ENCODE data around the gene POC1B. TPM values are rescaled to one million over a fixed set of nuclear protein-coding genes. Genes with fewer than 3 reads are reported as not detected.

Gene POC1B
- total and polyA plus RNA-seq, 5 donors, result 5.4 to 13.1 (median 8.1) TPM

DNA sequence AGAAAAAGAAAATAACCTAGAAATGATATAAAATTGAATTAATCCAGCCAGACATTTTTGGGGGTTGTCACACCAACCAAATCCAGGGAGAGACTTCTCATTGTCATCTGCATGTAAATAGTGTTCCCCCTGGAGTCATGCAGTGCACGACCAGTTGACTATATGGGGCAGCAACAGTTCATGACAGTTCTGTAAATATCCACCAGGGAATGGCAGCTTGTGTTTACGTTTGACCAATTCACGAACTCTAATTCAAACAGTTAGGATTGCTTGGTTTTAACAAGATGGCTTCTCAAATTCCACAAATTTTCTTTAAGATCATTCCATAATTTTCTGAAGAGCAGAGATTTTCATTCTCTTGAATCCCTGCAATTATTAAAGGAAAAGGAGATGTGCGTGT, 130.1 kb downstream of the POC1B start:
- H3K27ac ChIP-seq (ENCODE audit: low read length), result no peak overlapping the region
- DNase-seq, result no peak

DNA sequence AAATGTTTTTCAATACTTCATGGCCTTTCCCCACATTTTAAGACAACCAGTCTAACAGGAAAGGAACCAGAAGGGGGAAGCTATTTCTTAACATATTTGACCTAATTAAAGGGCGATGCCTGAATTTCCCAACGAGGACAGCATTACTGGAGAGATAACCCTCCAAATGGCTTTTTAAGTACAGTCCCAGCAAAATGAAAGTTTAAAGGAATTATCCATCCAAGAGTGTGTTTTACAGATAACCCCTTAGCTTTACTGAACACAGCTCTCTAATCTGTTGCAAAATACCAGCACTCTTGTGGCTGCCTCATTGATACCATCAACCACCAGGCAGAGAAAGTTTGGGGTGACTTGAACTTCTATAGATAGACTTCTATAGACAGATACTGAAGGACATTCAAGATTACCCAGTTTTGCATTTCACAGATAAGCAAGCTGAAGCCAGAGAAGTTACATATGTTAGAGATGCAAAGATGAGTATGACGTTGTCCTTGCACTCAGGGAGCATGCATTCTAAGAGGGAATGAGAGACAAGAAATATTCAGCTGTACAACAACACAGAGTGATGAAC, 132.2 kb downstream of the POC1B start:
- Histone ChIP-seq H3K4me1 (ENCODE audit: control insufficient read depth, insufficient read depth, low read length) (peaks cover 3% of the 10 kb centered on the region), H3K27me3 (ENCODE audit: control insufficient read depth, insufficient read depth) (no peaks in the 10 kb centered on the region), H3K9me3 (ENCODE audit: control insufficient read depth, low read length) (no peaks in the 10 kb centered on the region), H3K4me3 (ENCODE audit: low read length) (no peak overlapping the region), H3K27ac (ENCODE audit: low read length) (no peak overlapping the region)
- no peak for ATAC-seq
- 31% methylated on average over 3 of the region's 3 CpGs for WGBS
- DNase-seq, result no peak
- intact Hi-C loops (cut with DNase I), result no loop called here

More for the DNA sequence above, 130.1 kb downstream of the POC1B start:
- ATAC-seq, result no peak
- Histone ChIP-seq H3K27me3 (ENCODE audit: control insufficient read depth, insufficient read depth) (no peaks in the 10 kb centered on the region), H3K4me1 (ENCODE audit: control insufficient read depth, insufficient read depth, low read length) (no peaks in the 10 kb centered on the region), H3K9me3 (ENCODE audit: control insufficient read depth, low read length) (no peaks in the 10 kb centered on the region), H3K4me3 (ENCODE audit: low read length) (no peak overlapping the region)
- 74% methylated on average over 4 of the region's 4 CpGs for WGBS
- intact Hi-C loops (cut with DNase I), result no loop called here

DNA sequence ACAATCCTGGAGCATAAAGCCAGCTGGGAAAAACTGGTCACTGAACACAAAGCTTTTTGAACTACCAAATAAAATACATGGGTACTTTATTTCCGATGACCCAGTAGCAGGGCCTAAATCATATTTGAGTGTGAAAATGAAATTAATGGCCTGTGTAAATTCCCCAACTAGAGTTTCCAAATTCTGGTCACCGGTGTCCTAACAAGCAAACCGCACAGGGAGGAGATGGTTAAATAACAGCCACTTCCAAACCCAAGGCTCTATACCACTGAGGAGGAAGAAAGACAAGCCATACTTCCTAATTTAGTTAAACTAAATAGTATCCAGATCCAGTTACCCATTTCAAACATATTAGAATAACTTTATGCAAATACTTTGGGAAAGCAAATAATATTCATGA, 133.5 kb downstream of the POC1B start:
- intact Hi-C loops (cut with DNase I), result no loop called here
- 88% methylated on average over 3 of the region's 3 CpGs for WGBS
- DNase-seq (no peak), ATAC-seq (no peak)
- no peaks in the 10 kb centered on the region for H3K9me3 ChIP-seq (ENCODE audit: control insufficient read depth, low read length)
- no peak overlapping the region for H3K27ac ChIP-seq (ENCODE audit: low read length)
- H3K4me1 ChIP-seq (ENCODE audit: control insufficient read depth, insufficient read depth, low read length), result peaks cover 3% of the 10 kb centered on the region
- H3K4me3 ChIP-seq (ENCODE audit: low read length), result no peak overlapping the region
- H3K27me3 ChIP-seq (ENCODE audit: control insufficient read depth, insufficient read depth), result no peaks in the 10 kb centered on the region

GRCh38 chr12:89391726-89392336, 134.0 kb downstream of the POC1B start:
- intact Hi-C loops (cut with DNase I), result no loop called here
- H3K9me3 ChIP-seq (ENCODE audit: control insufficient read depth, low read length), result no peaks in the 10 kb centered on the region
- H3K27ac ChIP-seq (ENCODE audit: low read length), result no peak overlapping the region
- 95% methylated on average over 6 of the region's 6 CpGs for WGBS
- H3K27me3 ChIP-seq (ENCODE audit: control insufficient read depth, insufficient read depth), result no peaks in the 10 kb centered on the region
- no peak overlapping the region for H3K4me3 ChIP-seq (ENCODE audit: low read length)
- H3K4me1 ChIP-seq (ENCODE audit: control insufficient read depth, insufficient read depth, low read length), result peaks cover 3% of the 10 kb centered on the region
- DNase-seq, result no peak
- ATAC-seq, result no peak

DNA sequence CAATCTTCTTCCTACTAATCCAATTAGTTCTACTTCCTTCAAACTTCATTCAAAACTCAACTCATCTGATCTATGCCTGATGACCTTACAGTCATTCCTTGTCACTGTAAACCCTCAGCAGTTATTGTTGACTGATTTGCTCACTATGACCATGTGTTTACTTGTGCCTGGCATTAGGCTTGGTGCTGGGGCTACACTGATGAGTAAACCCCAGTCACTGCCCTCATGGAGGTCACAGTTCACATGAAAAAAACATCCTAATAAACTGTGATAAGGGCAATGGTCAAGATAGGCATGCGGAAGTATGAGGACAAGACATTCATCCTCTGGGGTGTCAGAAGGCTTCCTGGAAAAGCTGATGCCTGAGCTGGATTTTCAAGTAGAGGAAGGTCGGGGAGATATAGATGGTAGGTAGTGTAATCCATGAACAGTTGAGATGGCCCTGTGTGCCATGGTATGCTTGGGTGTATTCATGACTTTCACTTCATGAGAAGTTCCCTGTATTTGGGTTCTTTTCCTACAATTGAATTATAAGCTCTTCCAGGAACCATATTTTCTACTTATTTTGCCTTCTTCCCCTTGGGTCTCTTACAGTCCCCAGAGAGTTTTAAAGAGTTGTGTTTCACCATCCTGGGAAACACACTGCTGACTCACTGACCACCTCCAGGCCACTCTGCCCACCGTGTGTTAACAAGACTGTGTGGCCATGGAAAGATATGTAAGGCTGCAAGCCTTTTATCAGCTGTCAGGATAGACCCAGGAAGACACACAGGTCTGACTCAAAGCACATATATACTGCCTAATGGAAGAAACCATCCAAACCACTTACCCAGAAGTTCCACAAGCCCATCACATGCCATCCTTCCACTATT, 134.8 kb downstream of the POC1B start:
- WGBS, result 75% methylated on average over 3 of the region's 3 CpGs
- intact Hi-C loops (cut with DNase I), result no loop called here
- peak overlapping the region; percentile 88 for H3K27ac ChIP-seq (ENCODE audit: low read length)
- H3K4me1 ChIP-seq (ENCODE audit: control insufficient read depth, insufficient read depth, low read length), result peaks cover 3% of the 10 kb centered on the region
- no peaks in the 10 kb centered on the region for H3K9me3 ChIP-seq (ENCODE audit: control insufficient read depth, low read length)
- peak in 1 of 2 donors; percentile 36 for ATAC-seq
- no peaks in the 10 kb centered on the region for H3K27me3 ChIP-seq (ENCODE audit: control insufficient read depth, insufficient read depth)
- DNase-seq, result no peak
- H3K4me3 ChIP-seq (ENCODE audit: low read length), result no peak overlapping the region

GRCh38 chr12:89389755-89390661, 135.8 kb downstream of the POC1B start:
- ATAC-seq (peak; percentile 85 to 90), DNase-seq (no peak)
- 37% methylated on average over 6 of the region's 6 CpGs for WGBS
- intact Hi-C loops (cut with DNase I), result no loop called here
- Histone ChIP-seq H3K9me3 (ENCODE audit: control insufficient read depth, low read length) (no peaks in the 10 kb centered on the region), H3K4me1 (ENCODE audit: control insufficient read depth, insufficient read depth, low read length) (peaks cover 5% of the 10 kb centered on the region), H3K27ac (ENCODE audit: low read length) (peak overlapping the region; percentile 78), H3K4me3 (ENCODE audit: low read length) (no peak overlapping the region), H3K27me3 (ENCODE audit: control insufficient read depth, insufficient read depth) (no peaks in the 10 kb centered on the region)

GRCh38 chr12:89386138-89386537, 139.7 kb downstream of the POC1B start:
- ATAC-seq (no peak), DNase-seq (no peak)
- Histone ChIP-seq H3K27me3 (ENCODE audit: control insufficient read depth, insufficient read depth) (no peaks in the 10 kb centered on the region), H3K4me3 (ENCODE audit: low read length) (no peak overlapping the region), H3K9me3 (ENCODE audit: control insufficient read depth, low read length) (no peaks in the 10 kb centered on the region), H3K27ac (ENCODE audit: low read length) (no peak overlapping the region), H3K4me1 (ENCODE audit: control insufficient read depth, insufficient read depth, low read length) (peaks cover 12% of the 10 kb centered on the region)
- WGBS, result 55% methylated on average over 3 of the region's 3 CpGs
- intact Hi-C loops (cut with DNase I), result no loop called here

- WGBS, result 50% methylated on average over 3 of the region's 3 CpGs
Observed at GRCh38 chr12:89384807-89385206, 141.0 kb downstream of the POC1B start.

GRCh38 chr12:89384050-89384758, 141.6 kb downstream of the POC1B start:
- ATAC-seq, result peak; percentile 75 to 84
- peaks cover 9% of the 10 kb centered on the region for H3K4me1 ChIP-seq (ENCODE audit: control insufficient read depth, insufficient read depth, low read length)
- no peaks in the 10 kb centered on the region for H3K27me3 ChIP-seq (ENCODE audit: control insufficient read depth, insufficient read depth)
- WGBS, result 19% methylated on average over 8 of the region's 8 CpGs
- intact Hi-C loops (cut with DNase I), result no loop called here
- H3K9me3 ChIP-seq (ENCODE audit: control insufficient read depth, low read length), result no peaks in the 10 kb centered on the region
- peak overlapping the region; percentile 72 for H3K27ac ChIP-seq (ENCODE audit: low read length)
- no peak overlapping the region for H3K4me3 ChIP-seq (ENCODE audit: low read length)
- DNase-seq, result peak in 2 of 3 donors; percentile 33 to 58

More at GRCh38 chr12:89384807-89385206, 141.0 kb downstream of the POC1B start:
- no peak overlapping the region for H3K27ac ChIP-seq (ENCODE audit: low read length)
- no peak for ATAC-seq
- H3K4me3 ChIP-seq (ENCODE audit: low read length), result no peak overlapping the region
- intact Hi-C loops (cut with DNase I), result no loop called here
- no peaks in the 10 kb centered on the region for H3K9me3 ChIP-seq (ENCODE audit: control insufficient read depth, low read length)
- DNase-seq, result no peak
- H3K4me1 ChIP-seq (ENCODE audit: control insufficient read depth, insufficient read depth, low read length), result peaks cover 12% of the 10 kb centered on the region
- H3K27me3 ChIP-seq (ENCODE audit: control insufficient read depth, insufficient read depth), result no peaks in the 10 kb centered on the region
